IMR-90 (cell line): Measurements from ENCODE around the gene C1GALT1. TPM values are rescaled to one million over a fixed set of nuclear protein-coding genes. Genes with fewer than 3 reads are reported as not detected.
A peak's percentile ranks its signal among the peaks of the same experiment; 100 is the strongest.

Source experiments
- ATAC-seq: fragments of 200-7000 bp; cut with Tn5 transposase; 2 replicates; pipeline ENCODE4 v1.9.1; 2020; ENCODE audit warnings: low read depth, mild to moderate bottlenecking, moderate library complexity
- BruUV-seq: library from RNA; stranded (reverse); fragments of 400-500 nt; replicated peaks from 2 replicates; lab custom pipeline; 2021; lab: Mats Ljungman, UMichigan
- CTCF ChIA-PET: fragments of 300-600 bp; formaldehyde crosslinking; extraction: SDS; loops from one replicate; lab custom pipeline; 2021; ENCODE audit warnings: antibody characterized with exemption; lab: Yijun Ruan, JAX
- POLR2A ChIA-PET: fragments of 300-600 bp; sonication (Branson Sonifier 250); formaldehyde crosslinking; loops from one replicate; lab custom pipeline; 2022; ENCODE audit warnings: antibody characterized with exemption; ENCODE audit not compliant: unreplicated experiment; lab: Charles Lee
- DNase-seq: peaks from one replicate; pipeline ENCODE4 v3.0.0; 2013
- H2AFZ ChIP-seq: replicated peaks from 2 replicates; pipeline ENCODE3; 2013; ENCODE audit warnings: low read length, mild to moderate bottlenecking; ENCODE audit not compliant: poor library complexity
- H2AK5ac ChIP-seq: 2 replicates; pipeline ENCODE4 v1.6.1; 2013; ENCODE audit warnings: low read depth, low read length, inconsistent platforms
- H2AK9ac ChIP-seq: replicated peaks from 2 replicates; pipeline ENCODE3; 2013; ENCODE audit warnings: mild to moderate bottlenecking, low read depth, low read length, moderate library complexity; ENCODE audit not compliant: poor library complexity
- H2BK120ac ChIP-seq: 2 replicates; pipeline ENCODE4 v1.6.1; 2013; ENCODE audit warnings: low read depth, low read length, inconsistent platforms
- H2BK15ac ChIP-seq: 3 replicates; pipeline ENCODE4 v1.6.1; 2013; ENCODE audit warnings: low read depth, low read length, inconsistent platforms
- H2BK20ac ChIP-seq: 2 replicates; pipeline ENCODE4 v1.6.1; 2013; ENCODE audit warnings: low read depth, mild to moderate bottlenecking, inconsistent platforms, low read length, moderate library complexity
- H2BK5ac ChIP-seq: 2 replicates; pipeline ENCODE4 v1.6.1; 2013; ENCODE audit warnings: mild to moderate bottlenecking, low read depth, low read length, inconsistent platforms; ENCODE audit not compliant: poor library complexity, severe bottlenecking
- H3K14ac ChIP-seq: replicated peaks from 2 replicates; pipeline ENCODE4 v1.6.1; 2013; ENCODE audit warnings: low read depth, low read length, inconsistent platforms
- H3K18ac ChIP-seq: 2 replicates; pipeline ENCODE4 v1.6.1; 2013; ENCODE audit warnings: low read depth, low read length, control low read depth
- H3K23ac ChIP-seq: 2 replicates; pipeline ENCODE4 v1.6.1; 2013; ENCODE audit warnings: low read depth, low read length, inconsistent platforms
- H3K27ac ChIP-seq: 2 replicates; pipeline ENCODE4 v1.5.1; 2013; ENCODE audit warnings: mild to moderate bottlenecking, control low read depth, low read length; ENCODE audit not compliant: insufficient read depth
- H3K27me3 ChIP-seq: 2 replicates; pipeline ENCODE4 v1.6.1; 2013; ENCODE audit warnings: low read length; ENCODE audit not compliant: control insufficient read depth, insufficient read depth
- H3K36me3 ChIP-seq: 2 replicates; pipeline ENCODE4 v1.6.1; 2013; ENCODE audit warnings: low read length, mixed read lengths; ENCODE audit not compliant: control insufficient read depth, insufficient read depth
- H3K4ac ChIP-seq: 2 replicates; pipeline ENCODE4 v1.6.1; 2013; ENCODE audit warnings: low read depth, low read length, inconsistent platforms
- H3K4me1 ChIP-seq: 2 replicates; pipeline ENCODE4 v1.6.1; 2013; ENCODE audit warnings: low read length, mixed read lengths; ENCODE audit not compliant: control insufficient read depth, insufficient read depth
- H3K4me2 ChIP-seq: 2 replicates; pipeline ENCODE4 v1.6.1; 2013; ENCODE audit warnings: low read depth, mild to moderate bottlenecking, control low read depth, low read length, moderate library complexity
- H3K4me3 ChIP-seq: 2 replicates; pipeline ENCODE4 v1.5.1; 2013; ENCODE audit warnings: low read depth, mild to moderate bottlenecking, control low read depth, low read length, moderate library complexity; ENCODE audit not compliant: insufficient read depth
- H3K56ac ChIP-seq: 2 replicates; pipeline ENCODE4 v1.6.1; 2013; ENCODE audit warnings: low read length, inconsistent platforms; ENCODE audit not compliant: insufficient read depth; ENCODE audit errors: extremely low read depth
- H3K79me1 ChIP-seq, 2 experiments: 2 replicates each; pipeline ENCODE4 v1.6.1; 2013; ENCODE audit warnings: low read length in 2 of 2, inconsistent platforms in 1 of 2, low read depth in 1 of 2
- H3K9ac ChIP-seq: 2 replicates; pipeline ENCODE4 v1.6.1; 2013; ENCODE audit warnings: low read depth, low read length, control low read depth
- H3K9me1 ChIP-seq: 2 replicates; pipeline ENCODE4 v1.6.1; 2013; ENCODE audit warnings: low read length, inconsistent platforms; ENCODE audit not compliant: insufficient read depth
- H3K9me3 ChIP-seq: 2 replicates; pipeline ENCODE4 v1.6.1; 2013; ENCODE audit warnings: low read length; ENCODE audit not compliant: control insufficient read depth, insufficient read depth
- H4K20me1 ChIP-seq: 2 replicates; pipeline ENCODE4 v1.6.1; 2013; ENCODE audit warnings: low read length, inconsistent platforms; ENCODE audit not compliant: insufficient read depth
- H4K5ac ChIP-seq: 2 replicates; pipeline ENCODE4 v1.6.1; 2013; ENCODE audit warnings: mild to moderate bottlenecking, low read depth, low read length, control low read depth
- H4K8ac ChIP-seq, 2 experiments: 2 replicates each; pipeline ENCODE4 v1.6.1; 2013; ENCODE audit warnings: low read depth in 2 of 2, low read length in 2 of 2, control low read depth in 1 of 2, inconsistent platforms in 1 of 2
- H4K91ac ChIP-seq: 2 replicates; pipeline ENCODE4 v1.6.1; 2013; ENCODE audit warnings: low read depth, low read length, inconsistent platforms; ENCODE audit not compliant: insufficient read depth
- BHLHE40 ChIP-seq: fragments of 150-350 bp; IDR thresholded peaks from 2 replicates; pipeline ENCODE4 v1.6.1; 2016; ENCODE audit warnings: mild to moderate bottlenecking, low read depth, low read length
- CEBPB ChIP-seq: IDR thresholded peaks from 2 replicates; pipeline ENCODE4 v1.6.1; 2012; ENCODE audit warnings: low read depth, low read length, improper control_type of control experiment
- CHD1 ChIP-seq: IDR thresholded peaks from 2 replicates; pipeline ENCODE4 v1.6.1; 2012; ENCODE audit warnings: low read depth, low read length, improper control_type of control experiment
- CTCF ChIP-seq: conservative IDR thresholded peaks from 2 replicates; pipeline ENCODE4 v1.5.1; 2012; ENCODE audit warnings: mild to moderate bottlenecking, low read depth, low read length, improper control_type of control experiment
- ELK1 ChIP-seq: fragments of 150-350 bp; IDR thresholded peaks from 2 replicates; pipeline ENCODE4 v1.6.1; 2016; ENCODE audit warnings: low read depth, mild to moderate bottlenecking, low read length, moderate library complexity, borderline replicate concordance
- FOS ChIP-seq: fragments of 150-350 bp; IDR thresholded peaks from 2 replicates; pipeline ENCODE4 v1.6.1; 2016; ENCODE audit warnings: low read depth, low read length
- MXI1 ChIP-seq: IDR thresholded peaks from 2 replicates; pipeline ENCODE4 v1.6.1; 2012; ENCODE audit warnings: low read depth, mild to moderate bottlenecking, low read length, moderate library complexity, borderline replicate concordance
- NFE2L2 ChIP-seq: fragments of 150-350 bp; IDR thresholded peaks from 2 replicates; pipeline ENCODE4 v1.6.1; 2016; ENCODE audit warnings: low read depth, mild to moderate bottlenecking, low read length
- POLR2A ChIP-seq: IDR thresholded peaks from 2 replicates; pipeline ENCODE4 v1.6.1; 2012; ENCODE audit warnings: mild to moderate bottlenecking, low read depth, low read length
- RAD21 ChIP-seq: IDR thresholded peaks from 2 replicates; pipeline ENCODE4 v1.6.1; 2012; ENCODE audit warnings: low read length, improper control_type of control experiment
- RCOR1 ChIP-seq: IDR thresholded peaks from 2 replicates; pipeline ENCODE4 v1.6.1; 2012; ENCODE audit warnings: mild to moderate bottlenecking, low read length, improper control_type of control experiment; ENCODE audit not compliant: insufficient replicate concordance
- RFX5 ChIP-seq: IDR thresholded peaks from 2 replicates; pipeline ENCODE4 v1.8.0; 2012; ENCODE audit warnings: low read depth, mild to moderate bottlenecking, low read length, moderate library complexity
- SMC3 ChIP-seq: fragments of 150-350 bp; IDR thresholded peaks from 2 replicates; pipeline ENCODE4 v1.6.1; 2016; ENCODE audit warnings: low read depth, mild to moderate bottlenecking, antibody characterized with exemption, low read length, moderate library complexity
- USF2 ChIP-seq: fragments of 150-350 bp; IDR thresholded peaks from 2 replicates; pipeline ENCODE4 v1.6.1; 2017; ENCODE audit warnings: mild to moderate bottlenecking, antibody characterized with exemption, low read length, low read depth
- WGBS, 2 experiments: methylation state at CpG; one replicate each; pipeline versions ENCODE4 v1.1.5 to v1.1.7; 2013; ENCODE audit warnings: missing lambda C conversion rate in 2 of 2; ENCODE audit not compliant: insufficient read length in 1 of 2; ENCODE audit errors: extremely low coverage in 2 of 2; 5-methylcytosine and 5-hydroxymethylcytosine counted together
- dilution Hi-C: fragments of 300-500 bp; cut with HindIII; formaldehyde crosslinking; loops from one replicate; pipeline ENCODE4 v1.14.3; 2018; ENCODE audit warnings: low sequenced_read_pairs; ENCODE audit not compliant: unreplicated experiment
- in situ Hi-C: fragments of 300-500 bp; cut with MboI; formaldehyde crosslinking; loops from 3 replicates; pipeline ENCODE4 v1.14.3; 2019; ENCODE audit warnings: low sequenced_read_pairs, inconsistent platforms, mixed read lengths
- intact Hi-C: fragments of 100-400 bp; cut with micrococcal nuclease; formaldehyde crosslinking; loops from 2 replicates; pipeline ENCODE4 v1.10.0; 2022
- polyA plus RNA-seq, 3 experiments: library from polyadenylated mRNA; depleted of rRNA; stranded (reverse); fragments of >200 nt; gene quantifications; 2 replicates each; pipeline ENCODE4 v1.2.3, GENCODE V29; 2012; ENCODE audit warnings: low replicate concordance in 1 of 3
- total RNA-seq: library from RNA; depleted of rRNA; stranded (reverse); fragments of >200 nt; gene quantifications from 2 replicates; pipeline ENCODE4 v1.2.3, GENCODE V29; 2012

Gene C1GALT1
- total and polyA plus RNA-seq, 2 of the 4 experiments (the other 2 are of a cell fraction): 11.6 to 12.2 TPM

DNA sequence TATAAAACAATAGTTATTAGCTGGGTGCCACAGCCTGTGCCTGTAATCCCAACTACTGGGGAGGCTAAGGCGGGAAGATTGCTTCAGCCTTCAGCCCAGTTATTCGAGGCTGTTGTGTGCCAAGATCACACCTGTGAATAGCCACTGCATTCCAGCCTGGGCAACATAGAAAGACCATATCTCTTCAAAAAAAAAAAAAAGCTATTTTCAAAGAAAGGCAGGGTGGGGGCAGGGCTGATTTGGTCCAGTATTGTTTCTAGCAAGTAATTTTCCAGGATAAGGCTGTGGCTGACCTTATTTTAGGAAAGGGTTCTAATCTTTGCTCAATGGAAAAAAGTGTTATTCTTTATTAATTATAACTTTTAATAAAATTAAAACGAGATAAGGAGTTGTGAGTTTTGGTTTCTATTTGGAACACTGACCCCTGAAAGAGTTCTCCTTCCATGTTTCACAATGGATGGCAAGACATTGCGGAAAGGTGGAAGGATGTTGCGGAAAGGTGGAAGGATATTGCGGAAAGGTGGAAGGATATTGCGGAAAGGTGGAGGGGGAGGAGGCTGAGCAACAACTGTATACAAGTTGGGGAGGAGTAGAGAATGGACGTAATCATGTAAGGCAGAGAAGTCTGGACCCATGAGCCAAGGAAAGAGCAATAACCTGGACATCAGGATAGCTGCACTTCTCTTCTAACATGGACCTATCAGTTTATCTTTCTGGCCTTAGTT lies 1.5 kb upstream of the C1GALT1 start:
- H2BK5ac ChIP-seq: peak overlapping the region; percentile 9
- H2AK9ac ChIP-seq: no peak overlapping the region
- peak overlapping the region; percentile 0; the same call in 1 of the 2 replicates for H2BK120ac ChIP-seq
- no peaks in the 10 kb centered on the region for H3K9me3 ChIP-seq
- in situ Hi-C loops: no loop called here
- no peaks in the 10 kb centered on the region for H3K27me3 ChIP-seq
- ATAC-seq (no peak), DNase-seq (no peak)
- H3K79me1 ChIP-seq: peaks cover 7 to 15% of the 10 kb centered on the region in 2 experiments; a peak in 3 of 4 replicates
- peak overlapping the region; percentile 1 to 25; a peak in 2 of 4 replicates for H4K8ac ChIP-seq
- peak overlapping the region; percentile 79; the same call in 1 of the 2 replicates for H3K4me2 ChIP-seq
- peak overlapping the region; percentile 75; the same call in 1 of the 2 replicates for H3K23ac ChIP-seq
- intact Hi-C loops: loop anchor here (5.0 kb wide), 2 partner anchors 56 to 361 kb away; no protein-coding TSS in a partner anchor
- BruUV-seq: no TSS peak
- no peaks in the 10 kb centered on the region for H3K36me3 ChIP-seq
- H3K9me1 ChIP-seq: peaks cover 11% of the 10 kb centered on the region
- H3K4me1 ChIP-seq: peaks cover 3% of the 10 kb centered on the region
- H3K9ac ChIP-seq: no peak overlapping the region
- H2AK5ac ChIP-seq: peak overlapping the region; percentile 66; the same call in 1 of the 2 replicates
- no peak overlapping the region for H2AFZ ChIP-seq
- dilution Hi-C loops: no loop called here
- POLR2A ChIA-PET: no interaction called here
- no peak overlapping the region for H3K18ac ChIP-seq
- H3K4ac ChIP-seq: no peak overlapping the region
- no peaks in the 10 kb centered on the region for H4K20me1 ChIP-seq
- no peak overlapping the region for H3K4me3 ChIP-seq
- no peak overlapping the region for H2BK15ac ChIP-seq
- CTCF ChIA-PET: interaction anchor here (0.5 to 1.4 kb wide), 4 partner anchors 28 to 244 kb away, joined by 3 read pairs; no protein-coding TSS in a partner anchor
- H3K56ac ChIP-seq: no peak overlapping the region
- peak overlapping the region; percentile 31; the same call in 1 of the 2 replicates for H2BK20ac ChIP-seq
- no peak overlapping the region for H4K91ac ChIP-seq
- peak overlapping the region; percentile 15; the same call in 1 of the 2 replicates for H4K5ac ChIP-seq
- no peak overlapping the region for H3K27ac ChIP-seq
- no peak overlapping the region for H3K14ac ChIP-seq
- WGBS, 2 experiments: 100% methylated on average over 3 of the region's 8 CpGs; no CpG with 5 or more reads in 1 of the 2 experiments
- TF ChIP-seq RAD21 (no peak), POLR2A (no peak), USF2 (no peak), RFX5 (no peak), CTCF (no peak), BHLHE40 (no peak), MXI1 (no peak), FOS (no peak), RCOR1 (no peak), NFE2L2 (no peak), SMC3 (no peak), CHD1 (no peak), CEBPB (no peak), ELK1 (no peak)
